HG03520 (cell line): Measurements from ENCODE around the gene RNF220.
"Not testable (repeated sequence)": the region's sequence is repeated elsewhere in the genome, so short reads cannot be mapped to it uniquely, and the experiment has no call there.

ENCODE experiments used
- ATAC-seq: cut with Tn5 transposase; IDR thresholded peaks from one replicate; pipeline ENCODE4 v1.9.1; 2021; ENCODE audit warnings: mild to moderate bottlenecking, moderate library complexity; ENCODE audit not compliant: unreplicated experiment

RNF220 gene

GRCh38 chr1:44544960-44545359 is 139.9 kb downstream of the RNF220 start:
- ATAC-seq, result no peak

- no peak for ATAC-seq
These were observed 140.9 kb downstream of the RNF220 start for GRCh38 chr1:44545961-44546360.

- ATAC-seq, result no peak
These were observed 141.5 kb downstream of the RNF220 start for GRCh38 chr1:44546403-44547053.

GRCh38 chr1:44547361-44547760 is 142.3 kb downstream of the RNF220 start:
- ATAC-seq, result no peak

- ATAC-seq, result no peak
These were observed 142.8 kb downstream of the RNF220 start for GRCh38 chr1:44547837-44548236.

- ATAC-seq, result no peak
These were observed 144.5 kb downstream of the RNF220 start for GRCh38 chr1:44549510-44549909.

GRCh38 chr1:44553127-44553758 is 148.2 kb downstream of the RNF220 start:
- no peak for ATAC-seq

- no peak for ATAC-seq
These were observed 148.7 kb downstream of the RNF220 start for GRCh38 chr1:44553771-44554170.

GRCh38 chr1:44554706-44555105 is 149.7 kb downstream of the RNF220 start:
- ATAC-seq, result no peak

GRCh38 chr1:44557778-44558177 is 152.7 kb downstream of the RNF220 start:
- ATAC-seq, result no peak

GRCh38 chr1:44558883-44559282 is 153.8 kb downstream of the RNF220 start:
- ATAC-seq, result no peak

- ATAC-seq, result no peak
These were observed 154.3 kb downstream of the RNF220 start for GRCh38 chr1:44559330-44559729.

GRCh38 chr1:44559913-44560312 is 154.9 kb downstream of the RNF220 start:
- ATAC-seq, result no peak

GRCh38 chr1:44560696-44561095 is 155.6 kb downstream of the RNF220 start:
- ATAC-seq, result not testable (repeated sequence)

- no peak for ATAC-seq
These were observed 160.2 kb downstream of the RNF220 start for GRCh38 chr1:44565259-44565750.

GRCh38 chr1:44565833-44566232 is 160.8 kb downstream of the RNF220 start:
- no peak for ATAC-seq

- no peak for ATAC-seq
These were observed 161.4 kb downstream of the RNF220 start for GRCh38 chr1:44566281-44567046.

GRCh38 chr1:44568128-44568900 is 163.3 kb downstream of the RNF220 start:
- ATAC-seq, result no peak

- ATAC-seq, result no peak
These were observed 164.4 kb downstream of the RNF220 start for GRCh38 chr1:44569491-44569890.

- ATAC-seq, result no peak
These were observed 166.9 kb downstream of the RNF220 start for GRCh38 chr1:44571712-44572571.
